ENCODE data around the gene SFI1. TPM values are rescaled to one million over a fixed set of nuclear protein-coding genes. Genes with fewer than 3 reads are reported as not detected.

SFI1 gene
- total and polyA plus RNA-seq, 2 donors (not counting 1 experiment from before 2014, with no cell fraction given) = 80.2 to 182 TPM

GRCh38 chr22:31623592-31624304 lies 127.4 kb downstream of the SFI1 start:
- H3K4me1 ChIP-seq (ENCODE audit: control insufficient read depth in 2 of 2, insufficient read depth in 2 of 2, low read length in 2 of 2) = peaks cover under 1 to 21% of the 10 kb centered on the region in 2 donors
- CTCF ChIA-PET = interaction anchor here (1.9 kb wide), 1 partner anchor 9 kb away, joined by 4 read pairs; no protein-coding TSS in a partner anchor
- H3K4me2 ChIP-seq (replicated peaks; ENCODE audit: low read depth, low read length, poor library complexity, severe bottlenecking) = no peak overlapping the region
- intact Hi-C loops (cut with micrococcal nuclease) = no loop called here
- peaks cover 0 to 49% of the 10 kb centered on the region in 2 experiments for H3K36me3 ChIP-seq (replicated peaks in 1 of 2; ENCODE audit: control extremely low read depth in 1 of 2, control insufficient read depth in 1 of 2, extremely low read depth in 1 of 2, insufficient read depth in 2 of 2, low read length in 1 of 2)
- no peak overlapping the region for H3K27ac Mint-ChIP-seq
- TF ChIP-seq CTCF (IDR thresholded peaks at IDR 0.05) = no peak
- no peak for TF ChIP-seq EZH2 (IDR thresholded peaks at IDR 0.05; ENCODE audit: borderline replicate concordance, insufficient read depth, low read depth, low read length, poor library complexity, severe bottlenecking)
- no peak overlapping the region for H2AFZ ChIP-seq (ENCODE audit: insufficient read depth, low read depth, low read length, poor library complexity, severe bottlenecking)
- H3K4me3 ChIP-seq (ENCODE audit: control extremely low read depth in 1 of 5, extremely low read depth in 1 of 5, insufficient read depth in 1 of 5, low read depth in 2 of 5, low read length in 4 of 5) = no peak overlapping the region
- H4K20me1 ChIP-seq (ENCODE audit: control insufficient read depth, insufficient read depth, low read length, poor library complexity, severe bottlenecking) = peaks cover 51% of the 10 kb centered on the region
- H3K9ac ChIP-seq (ENCODE audit: low read length) = no peak overlapping the region
- WGBS (ENCODE audit: insufficient coverage) = 99% methylated on average over 18 of the region's 18 CpGs
- H3K79me2 ChIP-seq (ENCODE audit: control insufficient read depth, insufficient read depth, low read length) = peaks cover 60% of the 10 kb centered on the region
- no peak for ATAC-seq (ENCODE audit: low read depth)
- POLR2A ChIA-PET = interaction anchor here (0.6 to 0.7 kb wide), 2 partner anchors 79 to 241 kb away, joined by 4 to 7 read pairs; no protein-coding TSS in a partner anchor
- no peak overlapping the region for H3K4me3 Mint-ChIP-seq
- no peak for DNase-seq
- H3K27ac ChIP-seq (ENCODE audit: low read length in 2 of 2) = no peak overlapping the region
- H3K9me3 Mint-ChIP-seq (ENCODE audit: insufficient read depth) = no peaks in the 10 kb centered on the region
- no peaks in the 10 kb centered on the region for H3K9me3 ChIP-seq (ENCODE audit: control extremely low read depth in 1 of 3, control insufficient read depth in 2 of 3, insufficient read depth in 1 of 3, low read length in 2 of 3)
- H3K4me1 Mint-ChIP-seq = peaks cover 25% of the 10 kb centered on the region
- no peaks in the 10 kb centered on the region for H3K27me3 ChIP-seq (replicated peaks in 1 of 4; ENCODE audit: control extremely low read depth in 1 of 4, control insufficient read depth in 3 of 4, insufficient read depth in 4 of 4, low read length in 3 of 4)
- H3K27me3 Mint-ChIP-seq = no peaks in the 10 kb centered on the region

GRCh38 chr22:31625257-31625640 lies 128.9 kb downstream of the SFI1 start:
- intact Hi-C loops (cut with micrococcal nuclease) = no loop called here
- ChIA-PET CTCF (no interaction called here), POLR2A (no interaction called here)
- H3K4me2 ChIP-seq (replicated peaks; ENCODE audit: low read depth, low read length, poor library complexity, severe bottlenecking) = no peak overlapping the region
- H3K27ac ChIP-seq (ENCODE audit: low read length in 2 of 2) = no peak overlapping the region
- H2AFZ ChIP-seq (ENCODE audit: insufficient read depth, low read depth, low read length, poor library complexity, severe bottlenecking) = no peak overlapping the region
- no peaks in the 10 kb centered on the region for H3K27me3 ChIP-seq (replicated peaks in 1 of 4; ENCODE audit: control extremely low read depth in 1 of 4, control insufficient read depth in 3 of 4, insufficient read depth in 4 of 4, low read length in 3 of 4)
- no peak overlapping the region for H3K9ac ChIP-seq (ENCODE audit: low read length)
- WGBS (ENCODE audit: insufficient coverage) = 99% methylated on average over 7 of the region's 7 CpGs
- DNase-seq = no peak
- TF ChIP-seq EZH2 (IDR thresholded peaks at IDR 0.05; ENCODE audit: borderline replicate concordance, insufficient read depth, low read depth, low read length, poor library complexity, severe bottlenecking) (no peak), CTCF (IDR thresholded peaks at IDR 0.05) (no peak)
- Mint-ChIP-seq H3K9me3 (ENCODE audit: insufficient read depth) (no peaks in the 10 kb centered on the region), H3K4me3 (no peak overlapping the region), H3K27me3 (no peaks in the 10 kb centered on the region), H3K4me1 (peaks cover 35% of the 10 kb centered on the region), H3K27ac (peak overlapping the region; percentile 65)
- no peak overlapping the region for H3K4me3 ChIP-seq (ENCODE audit: control extremely low read depth in 1 of 5, extremely low read depth in 1 of 5, insufficient read depth in 1 of 5, low read depth in 2 of 5, low read length in 4 of 5)
- H3K36me3 ChIP-seq (replicated peaks in 1 of 2; ENCODE audit: control extremely low read depth in 1 of 2, control insufficient read depth in 1 of 2, extremely low read depth in 1 of 2, insufficient read depth in 2 of 2, low read length in 1 of 2) = peaks cover 0 to 36% of the 10 kb centered on the region in 2 experiments
- H3K9me3 ChIP-seq (ENCODE audit: control extremely low read depth in 1 of 3, control insufficient read depth in 2 of 3, insufficient read depth in 1 of 3, low read length in 2 of 3) = no peaks in the 10 kb centered on the region
- peaks cover 51% of the 10 kb centered on the region for H4K20me1 ChIP-seq (ENCODE audit: control insufficient read depth, insufficient read depth, low read length, poor library complexity, severe bottlenecking)
- peaks cover 71% of the 10 kb centered on the region for H3K79me2 ChIP-seq (ENCODE audit: control insufficient read depth, insufficient read depth, low read length)
- peaks cover 13 to 36% of the 10 kb centered on the region in 2 donors for H3K4me1 ChIP-seq (ENCODE audit: control insufficient read depth in 2 of 2, insufficient read depth in 2 of 2, low read length in 2 of 2)
- ATAC-seq (ENCODE audit: low read depth) = no peak

Measured in B cell (primary cell).